A673 (cell line): Measurements from ENCODE around the gene GPS1. TPM values are rescaled to one million over a fixed set of nuclear protein-coding genes. Genes with fewer than 3 reads are reported as not detected.

ENCODE experiments used
- Bru-seq: library from RNA; stranded (reverse); fragments of 400-500 nt; gene quantifications from one replicate; lab custom pipeline; 2021; lab: Mats Ljungman, UMichigan
- BruChase-seq, 2 experiments: library from RNA; stranded (reverse); fragments of 400-500 nt; gene quantifications; one replicate each; lab custom pipeline; 2021; lab: Mats Ljungman, UMichigan
- BruUV-seq: library from RNA; stranded (reverse); fragments of 400-500 nt; replicated peaks from 2 replicates; lab custom pipeline; 2021; lab: Mats Ljungman, UMichigan
- CTCF ChIA-PET: fragments of 300-600 bp; sonication (Branson Sonifier 250); formaldehyde crosslinking; loops from one replicate; lab custom pipeline; 2022; ENCODE audit warnings: antibody characterized with exemption; lab: Charles Lee
- POLR2A ChIA-PET: fragments of 300-600 bp; sonication (Branson Sonifier 250); formaldehyde crosslinking; loops from one replicate; lab custom pipeline; 2022; ENCODE audit warnings: antibody characterized with exemption; ENCODE audit not compliant: low non-redundant PET; lab: Charles Lee
- DNase-seq: peaks from one replicate; pipeline ENCODE4 v3.0.0-alpha.2; 2015; ENCODE audit warnings: low spot score
- H3K27ac ChIP-seq: fragments of 200-600 bp; sonication (generic); 2 replicates; pipeline ENCODE4 v1.5.1; 2016; ENCODE audit warnings: mixed run types, low read depth, mild to moderate bottlenecking, mixed read lengths, antibody characterized with exemption, low read length; ENCODE audit not compliant: poor library complexity, severe bottlenecking
- H3K27me3 ChIP-seq: fragments of 200-600 bp; sonication (generic); replicated peaks from 2 replicates; pipeline ENCODE4 v1.6.1; 2017; ENCODE audit warnings: mixed run types, low read depth, mild to moderate bottlenecking, mixed read lengths, antibody characterized with exemption, low read length; ENCODE audit not compliant: insufficient read depth, poor library complexity
- H3K36me3 ChIP-seq: fragments of 200-600 bp; sonication (generic); 2 replicates; pipeline ENCODE4 v1.6.1; 2016; ENCODE audit warnings: mixed run types, mild to moderate bottlenecking, mixed read lengths, antibody characterized with exemption, low read length; ENCODE audit not compliant: insufficient read depth, poor library complexity, severe bottlenecking
- H3K4me1 ChIP-seq: fragments of 200-600 bp; sonication (generic); 2 replicates; pipeline ENCODE4 v1.6.1; 2017; ENCODE audit warnings: mixed run types, mild to moderate bottlenecking, mixed read lengths, antibody characterized with exemption, low read length; ENCODE audit not compliant: insufficient read depth, poor library complexity, severe bottlenecking
- H3K4me3 ChIP-seq: fragments of 200-600 bp; sonication (generic); 2 replicates; pipeline ENCODE4 v1.5.1; 2016; ENCODE audit warnings: low read depth, mixed run types, mild to moderate bottlenecking, mixed read lengths, low read length; ENCODE audit not compliant: poor library complexity, severe bottlenecking
- H3K9me3 ChIP-seq: fragments of 200-600 bp; sonication (generic); 2 replicates; pipeline ENCODE4 v1.6.1; 2016; ENCODE audit warnings: mixed run types, low read depth, mild to moderate bottlenecking, mixed read lengths, antibody characterized with exemption, low read length; ENCODE audit not compliant: poor library complexity, severe bottlenecking
- EZH2 ChIP-seq: fragments of 200-600 bp; sonication (generic); IDR thresholded peaks from 2 replicates; pipeline ENCODE4 v1.6.1; 2017; ENCODE audit warnings: borderline replicate concordance, low read depth, mild to moderate bottlenecking, mixed read lengths, antibody characterized with exemption, low read length; ENCODE audit not compliant: poor library complexity, severe bottlenecking
- intact Hi-C: fragments of 100-400 bp; cut with micrococcal nuclease; formaldehyde crosslinking; loops from one replicate; pipeline ENCODE4 v1.10.0; 2022; ENCODE audit not compliant: unreplicated experiment
- long read RNA-seq: library from polyadenylated mRNA; stranded (forward); transcript quantifications from one replicate; pipeline ENCODE4 v2.0.0, GENCODE V29; 2022
- total RNA-seq: library from RNA; stranded (reverse); gene quantifications from 2 replicates; pipeline ENCODE4 v1.2.3, GENCODE V29; 2021
- TF ChIP-seq, protein P1 (sequence below): fragments of 300-800, 200-600 bp; sonication (generic); conservative IDR thresholded peaks from 2 replicates; pipeline ENCODE4 v1.5.1; 2017; ENCODE audit warnings: low read depth, mild to moderate bottlenecking, antibody characterized with exemption, low read length, moderate library complexity, mixed read lengths

Gene GPS1
- 162 and 192 TPM in 2 replicates for total RNA-seq
- Bru-seq, nascent RNA = percentile 56 among the genes with signal in this experiment
- percentile 69 among the genes with signal in this experiment for BruChase-seq, experiment 1, labeled RNA remaining after a 2-hour chase
- BruChase-seq, experiment 2, labeled RNA remaining after a 6-hour chase = percentile 78 among the genes with signal in this experiment
- long read RNA-seq, transcript GPS1-201 (13 exons, 1,842 nt) = minor isoform, 60 of 525 reads
- long read RNA-seq, transcript GPS1-208 (13 exons, 1,874 nt) = major isoform, 253 of 525 reads
- long read RNA-seq, transcript GPS1-226 (13 exons, 1,839 nt) = minor isoform, 41 of 525 reads
- long read RNA-seq, transcript GPS1-202 (14 exons, 1,949 nt) = minor isoform, 12 of 525 reads
- long read RNA-seq, partial matches to known transcripts = 53 of 525 reads
- long read RNA-seq, other reads (novel, unspliced or antisense) = 84 of 525 reads

GRCh38 chr17:82051776-82052637, at the start of gene GPS1, which contains the start of gene RFNG:
Gene GPS1, plus strand, starts transcription at chr17:82051898. Its CDS starts 34 bp downstream, at chr17:82051932.
Gene RFNG, minus strand, starts transcription at chr17:82051811. Its CDS starts 45 bp downstream, at chr17:82051766.
- H3K4me1 ChIP-seq = peaks cover 9% of the 10 kb centered on the region
- H3K9me3 ChIP-seq = no peaks in the 10 kb centered on the region
- TF ChIP-seq, protein P1, sequence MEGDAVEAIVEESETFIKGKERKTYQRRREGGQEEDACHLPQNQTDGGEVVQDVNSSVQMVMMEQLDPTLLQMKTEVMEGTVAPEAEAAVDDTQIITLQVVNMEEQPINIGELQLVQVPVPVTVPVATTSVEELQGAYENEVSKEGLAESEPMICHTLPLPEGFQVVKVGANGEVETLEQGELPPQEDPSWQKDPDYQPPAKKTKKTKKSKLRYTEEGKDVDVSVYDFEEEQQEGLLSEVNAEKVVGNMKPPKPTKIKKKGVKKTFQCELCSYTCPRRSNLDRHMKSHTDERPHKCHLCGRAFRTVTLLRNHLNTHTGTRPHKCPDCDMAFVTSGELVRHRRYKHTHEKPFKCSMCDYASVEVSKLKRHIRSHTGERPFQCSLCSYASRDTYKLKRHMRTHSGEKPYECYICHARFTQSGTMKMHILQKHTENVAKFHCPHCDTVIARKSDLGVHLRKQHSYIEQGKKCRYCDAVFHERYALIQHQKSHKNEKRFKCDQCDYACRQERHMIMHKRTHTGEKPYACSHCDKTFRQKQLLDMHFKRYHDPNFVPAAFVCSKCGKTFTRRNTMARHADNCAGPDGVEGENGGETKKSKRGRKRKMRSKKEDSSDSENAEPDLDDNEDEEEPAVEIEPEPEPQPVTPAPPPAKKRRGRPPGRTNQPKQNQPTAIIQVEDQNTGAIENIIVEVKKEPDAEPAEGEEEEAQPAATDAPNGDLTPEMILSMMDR = no peak
- no peak for TF ChIP-seq EZH2
- peak within 1 kb of the TSS; percentile 73 for H3K27ac ChIP-seq
- intact Hi-C loops = no loop called here
- peak within 1 kb of the TSS; percentile 96 for H3K4me3 ChIP-seq
- BruUV-seq = no TSS peak
- DNase-seq = peak; percentile 81
- no peaks in the 10 kb centered on the region for H3K27me3 ChIP-seq
- H3K36me3 ChIP-seq = peaks cover 52% of the 10 kb centered on the region
- ChIA-PET POLR2A (no interaction called here), CTCF (interaction anchor here (0.5 to 0.6 kb wide), 3 partner anchors 11 to 51 kb away, joined by 3 to 5 read pairs (median 4); no protein-coding TSS in a partner anchor)

- DNase-seq = peak; percentile 76
- no peaks in the 10 kb centered on the region for H3K9me3 ChIP-seq
- POLR2A ChIA-PET = interaction anchor here (0.6 kb wide), 1 partner anchor 428 kb away, joined by 4 read pairs; no protein-coding TSS in a partner anchor
Observed at GRCh38 chr17:82003411-82004381, 48.0 kb upstream of the GPS1 start.

More at GRCh38 chr17:82003411-82004381, 48.0 kb upstream of the GPS1 start:
- H3K4me1 ChIP-seq = peaks cover 9% of the 10 kb centered on the region
- intact Hi-C loops = no loop called here
- no peaks in the 10 kb centered on the region for H3K27me3 ChIP-seq
- CTCF ChIA-PET = interaction anchor here (0.6 to 0.7 kb wide), 2 partner anchors 16 to 29 kb away, joined by 3 to 6 read pairs; no protein-coding TSS in a partner anchor
- H3K36me3 ChIP-seq = no peaks in the 10 kb centered on the region
- no TSS peak for BruUV-seq
- no peak overlapping the region for H3K4me3 ChIP-seq
- no peak overlapping the region for H3K27ac ChIP-seq
- TF ChIP-seq, protein P1 = no peak
- no peak for TF ChIP-seq EZH2
